Smooth muscle cell (in vitro differentiated cells): Measurements from ENCODE around the gene FXYD7. TPM values are rescaled to one million over a fixed set of nuclear protein-coding genes. Genes with fewer than 3 reads are reported as not detected.
A peak's percentile ranks its signal among the peaks of the same experiment; 100 is the strongest.

Experiments used
- DNase-seq: peaks from one replicate; lab custom pipeline; 2025; ENCODE audit not compliant: unreplicated experiment; lab: John Stamatoyannopoulos, UW
- H2AFZ ChIP-seq: fragments of 200-600 bp; sonication (generic); 2 replicates; pipeline ENCODE4 v1.6.0; 2016; ENCODE audit warnings: antibody characterized with exemption, low read depth, mild to moderate bottlenecking
- H3F3A ChIP-seq: fragments of 200-600 bp; sonication (generic); 2 replicates; pipeline ENCODE4 v1.6.0; 2017; ENCODE audit warnings: antibody characterized with exemption, low read depth
- H3K27ac ChIP-seq: fragments of 200-600 bp; sonication (generic); 2 replicates; pipeline ENCODE4 v1.5.1; 2016; ENCODE audit warnings: low read depth, mild to moderate bottlenecking
- H3K27me3 ChIP-seq: fragments of 200-600 bp; sonication (generic); 2 replicates; pipeline ENCODE4 v1.6.1; 2016; ENCODE audit warnings: low read depth, mild to moderate bottlenecking
- H3K36me3 ChIP-seq: fragments of 200-600 bp; sonication (generic); 2 replicates; pipeline ENCODE4 v1.5.1; 2016; ENCODE audit warnings: low read depth
- H3K4me1 ChIP-seq: fragments of 200-600 bp; sonication (generic); 2 replicates; pipeline ENCODE4 v1.5.1; 2016; ENCODE audit warnings: low read depth
- H3K4me2 ChIP-seq: fragments of 200-600 bp; sonication (generic); 2 replicates; pipeline ENCODE4 v1.6.0; 2016; ENCODE audit warnings: mild to moderate bottlenecking
- H3K4me3 ChIP-seq: fragments of 200-600 bp; sonication (generic); 2 replicates; pipeline ENCODE4 v1.5.1; 2016; ENCODE audit warnings: mild to moderate bottlenecking
- H3K79me2 ChIP-seq: fragments of 200-600 bp; sonication (generic); 2 replicates; pipeline ENCODE4 v1.6.0; 2016; ENCODE audit warnings: low read depth, mild to moderate bottlenecking
- H3K9ac ChIP-seq: fragments of 200-600 bp; sonication (generic); 2 replicates; pipeline ENCODE4 v1.6.0; 2016; ENCODE audit warnings: low read depth
- H3K9me3 ChIP-seq: fragments of 200-600 bp; sonication (generic); replicated peaks from 2 replicates; pipeline ENCODE4 v1.5.1; 2016; ENCODE audit warnings: low read depth
- H4K20me1 ChIP-seq: fragments of 200-600 bp; sonication (generic); 2 replicates; pipeline ENCODE4 v1.6.0; 2016; ENCODE audit warnings: low read depth
- WGBS: methylation state at CpG from one replicate; pipeline ENCODE4 v1.1.7; 2016; ENCODE audit warnings: low lambda C conversion rate; 5-methylcytosine and 5-hydroxymethylcytosine counted together
- polyA plus RNA-seq: library from polyadenylated mRNA; unstranded; fragments of >200 nt; fragmentation: Nextera tagmentation; extraction: Ambion mirVana; gene quantifications from 2 replicates; pipeline ENCODE4 v1.2.1, GENCODE V29; 2016
- total RNA-seq: library from RNA; depleted of rRNA; stranded (reverse); fragments of >200 nt; gene quantifications from 2 replicates; pipeline ENCODE4 v1.2.3, GENCODE V29; 2014
- TF ChIP-seq, protein P1 (sequence below): fragments of 200-600 bp; sonication (generic); IDR thresholded peaks from 2 replicates; pipeline ENCODE4 v1.5.1; 2017; ENCODE audit warnings: borderline replicate concordance, mild to moderate bottlenecking, antibody characterized with exemption; ENCODE audit not compliant: insufficient read depth, poor library complexity, severe bottlenecking

FXYD7 gene
- total and polyA plus RNA-seq, 2 experiments from 2014 or later: not detected

GRCh38 chr19:35123573-35123972 lies 19.5 kb upstream of the FXYD7 start:
- Histone ChIP-seq H3K27ac (no peak overlapping the region), H3F3A (no peaks in the 10 kb centered on the region), H2AFZ (no peak overlapping the region), H3K4me2 (no peak overlapping the region), H3K9me3 (no peaks in the 10 kb centered on the region), H3K79me2 (no peaks in the 10 kb centered on the region), H3K9ac (no peak overlapping the region), H4K20me1 (no peaks in the 10 kb centered on the region), H3K27me3 (no peaks in the 10 kb centered on the region), H3K4me1 (peaks cover 10% of the 10 kb centered on the region), H3K4me3 (no peak overlapping the region), H3K36me3 (no peaks in the 10 kb centered on the region)
- no peak for DNase-seq
- WGBS: 93% methylated on average over 5 of the region's 5 CpGs
- TF ChIP-seq, protein P1, sequence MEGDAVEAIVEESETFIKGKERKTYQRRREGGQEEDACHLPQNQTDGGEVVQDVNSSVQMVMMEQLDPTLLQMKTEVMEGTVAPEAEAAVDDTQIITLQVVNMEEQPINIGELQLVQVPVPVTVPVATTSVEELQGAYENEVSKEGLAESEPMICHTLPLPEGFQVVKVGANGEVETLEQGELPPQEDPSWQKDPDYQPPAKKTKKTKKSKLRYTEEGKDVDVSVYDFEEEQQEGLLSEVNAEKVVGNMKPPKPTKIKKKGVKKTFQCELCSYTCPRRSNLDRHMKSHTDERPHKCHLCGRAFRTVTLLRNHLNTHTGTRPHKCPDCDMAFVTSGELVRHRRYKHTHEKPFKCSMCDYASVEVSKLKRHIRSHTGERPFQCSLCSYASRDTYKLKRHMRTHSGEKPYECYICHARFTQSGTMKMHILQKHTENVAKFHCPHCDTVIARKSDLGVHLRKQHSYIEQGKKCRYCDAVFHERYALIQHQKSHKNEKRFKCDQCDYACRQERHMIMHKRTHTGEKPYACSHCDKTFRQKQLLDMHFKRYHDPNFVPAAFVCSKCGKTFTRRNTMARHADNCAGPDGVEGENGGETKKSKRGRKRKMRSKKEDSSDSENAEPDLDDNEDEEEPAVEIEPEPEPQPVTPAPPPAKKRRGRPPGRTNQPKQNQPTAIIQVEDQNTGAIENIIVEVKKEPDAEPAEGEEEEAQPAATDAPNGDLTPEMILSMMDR: no peak

- no peak overlapping the region for H3K27ac ChIP-seq
- no peak for DNase-seq
- TF ChIP-seq, protein P1: no peak
- no peaks in the 10 kb centered on the region for H3F3A ChIP-seq
- H3K9ac ChIP-seq: no peak overlapping the region
- peak overlapping the region; percentile 48 for H2AFZ ChIP-seq
- 76% methylated on average over 42 of the region's 42 CpGs for WGBS
- H3K4me2 ChIP-seq: peak overlapping the region; percentile 69
- H3K36me3 ChIP-seq: no peaks in the 10 kb centered on the region
- peak overlapping the region; percentile 21 for H3K4me3 ChIP-seq
- no peaks in the 10 kb centered on the region for H4K20me1 ChIP-seq
- no peaks in the 10 kb centered on the region for H3K79me2 ChIP-seq
- H3K27me3 ChIP-seq: no peaks in the 10 kb centered on the region
- H3K9me3 ChIP-seq: no peaks in the 10 kb centered on the region
- H3K4me1 ChIP-seq: peaks cover 10% of the 10 kb centered on the region
Measured at GRCh38 chr19:35124098-35125060, 18.7 kb upstream of the FXYD7 start.

- Histone ChIP-seq H3K4me1 (peaks cover 10% of the 10 kb centered on the region), H3K79me2 (no peaks in the 10 kb centered on the region), H3K9ac (no peak overlapping the region), H3F3A (no peaks in the 10 kb centered on the region), H4K20me1 (no peaks in the 10 kb centered on the region), H2AFZ (no peak overlapping the region), H3K27ac (no peak overlapping the region), H3K36me3 (no peaks in the 10 kb centered on the region), H3K9me3 (no peaks in the 10 kb centered on the region), H3K27me3 (no peaks in the 10 kb centered on the region), H3K4me3 (no peak overlapping the region), H3K4me2 (no peak overlapping the region)
- no peak for DNase-seq
- WGBS: 95% methylated on average over 18 of the region's 19 CpGs
- TF ChIP-seq, protein P1: no peak
Measured at GRCh38 chr19:35125270-35125717, 17.8 kb upstream of the FXYD7 start.
